Endothelial cell of umbilical vein (primary cell): ENCODE measurements around the gene TSKU. TPM values are rescaled to one million over a fixed set of nuclear protein-coding genes. Genes with fewer than 3 reads are reported as not detected.

Experiments
- BruUV-seq: library from RNA; stranded (reverse); fragments of 400-500 nt; replicated peaks from 2 replicates; lab custom pipeline; 2021; lab: Mats Ljungman, UMichigan
- CTCF ChIA-PET: fragments of 300-600, 350-600 bp; sonication (Branson Sonifier 250); formaldehyde crosslinking; loops from one replicate; lab custom pipeline; 2021; ENCODE audit warnings: antibody characterized with exemption, inconsistent platforms; lab: Charles Lee
- POLR2A ChIA-PET: fragments of 300-600, 350-600 bp; sonication (Branson Sonifier 250); formaldehyde crosslinking; loops from one replicate; lab custom pipeline; 2021; ENCODE audit warnings: antibody characterized with exemption, inconsistent platforms; lab: Charles Lee
- DNase-seq: peaks from one replicate; pipeline ENCODE4 v3.0.0-alpha.2; 2011; ENCODE audit warnings: low read depth, low spot score
- FAIRE-seq: peaks from 2 replicates; lab custom pipeline; 2011; peaks lifted over from hg19 to GRCh38; lab: Jason Lieb, UNC
- H2AFZ ChIP-seq: 2 replicates; pipeline ENCODE4 v1.6.0; 2012; ENCODE audit warnings: low read depth, low read length, control low read depth, inconsistent platforms
- H3K27ac ChIP-seq: 2 replicates; pipeline ENCODE4 v1.5.1; 2011; ENCODE audit warnings: low read depth, mild to moderate bottlenecking, control low read depth, low read length, moderate library complexity; ENCODE audit not compliant: insufficient read depth
- H3K27me3 ChIP-seq, 2 experiments: 2 replicates each; pipeline versions ENCODE4 v1.6.0 to v1.6.1; 2011; ENCODE audit warnings: low read length in 2 of 2, mixed read lengths in 1 of 2; ENCODE audit not compliant: control insufficient read depth in 2 of 2, insufficient read depth in 2 of 2
- H3K36me3 ChIP-seq, 2 experiments: 2 replicates in 1 of 2; 3 replicates in 1 of 2; pipeline ENCODE4 v1.5.1; 2011; ENCODE audit warnings: low read length in 2 of 2, mild to moderate bottlenecking in 1 of 2, moderate library complexity in 1 of 2; ENCODE audit not compliant: control insufficient read depth in 2 of 2, insufficient read depth in 2 of 2; ENCODE audit errors: extremely low read depth in 1 of 2
- H3K4me1 ChIP-seq: 3 replicates; pipeline ENCODE4 v1.5.1; 2011; ENCODE audit warnings: mild to moderate bottlenecking, low read length; ENCODE audit not compliant: control insufficient read depth, insufficient read depth; ENCODE audit errors: extremely low read depth
- H3K4me2 ChIP-seq: 2 replicates; pipeline ENCODE4 v1.6.1; 2011; ENCODE audit warnings: low read length, control low read depth, mixed read lengths; ENCODE audit not compliant: insufficient read depth
- H3K4me3 ChIP-seq, 3 experiments: fragments of 200-600 bp in 1 of 3; sonication (generic), shearing (Covaris generic) in 1 of 3; replicated peaks in 1 of 3; 2 replicates each; pipeline ENCODE4 v1.5.1; 2011 to 2016; ENCODE audit warnings: control low read depth in 3 of 3, low read length in 3 of 3, mild to moderate bottlenecking in 2 of 3, inconsistent platforms in 1 of 3, low read depth in 1 of 3, moderate library complexity in 1 of 3; ENCODE audit not compliant: insufficient read depth in 1 of 3
- H3K79me2 ChIP-seq: 2 replicates; pipeline ENCODE4 v1.6.0; 2012; ENCODE audit warnings: low read length, inconsistent platforms; ENCODE audit not compliant: control insufficient read depth, insufficient read depth
- H3K9ac ChIP-seq: replicated peaks from 2 replicates; pipeline ENCODE3; 2011; ENCODE audit warnings: low read length, control low read depth; ENCODE audit not compliant: insufficient read depth; ENCODE audit errors: extremely low read depth
- H3K9me1 ChIP-seq: replicated peaks from 3 replicates; pipeline ENCODE4 v1.6.0; 2011; ENCODE audit warnings: mild to moderate bottlenecking, low read length; ENCODE audit not compliant: control insufficient read depth, insufficient read depth; ENCODE audit errors: extremely low read depth
- H3K9me3 ChIP-seq: replicated peaks from 2 replicates; pipeline ENCODE4 v1.5.1; 2012; ENCODE audit warnings: low read length, inconsistent platforms; ENCODE audit not compliant: control insufficient read depth, insufficient read depth
- H4K20me1 ChIP-seq: replicated peaks from 2 replicates; pipeline ENCODE3; 2011; ENCODE audit warnings: mild to moderate bottlenecking, low read length; ENCODE audit not compliant: control insufficient read depth, insufficient read depth; ENCODE audit errors: extremely low read depth
- EZH2 ChIP-seq: IDR thresholded peaks from 2 replicates; pipeline ENCODE4 v1.6.1; 2012; ENCODE audit warnings: borderline replicate concordance, low read depth, mild to moderate bottlenecking, moderate library complexity, low read length, inconsistent platforms; ENCODE audit not compliant: severe bottlenecking
- FOS ChIP-seq: IDR thresholded peaks from 2 replicates; pipeline ENCODE4 v1.6.1; 2011; ENCODE audit warnings: mild to moderate bottlenecking, low read length, moderate library complexity, borderline replicate concordance; ENCODE audit not compliant: insufficient read depth
- GATA2 ChIP-seq: IDR thresholded peaks from 2 replicates; pipeline ENCODE4 v1.7.0; 2011; ENCODE audit warnings: low read depth, mild to moderate bottlenecking, moderate library complexity, mixed read lengths, low read length; ENCODE audit not compliant: insufficient read length, insufficient read depth
- JUN ChIP-seq: IDR thresholded peaks from 2 replicates; pipeline ENCODE4 v1.6.1; 2011; ENCODE audit warnings: borderline replicate concordance, low read depth; ENCODE audit not compliant: insufficient read length, insufficient read depth
- MYC ChIP-seq: IDR thresholded peaks from one replicate; pipeline ENCODE4 v1.6.1; 2011; ENCODE audit warnings: mild to moderate bottlenecking, low read depth, low read length
- POLR2A ChIP-seq: IDR thresholded peaks from 2 replicates; pipeline ENCODE4 v1.6.1; 2012; ENCODE audit warnings: low read depth, mild to moderate bottlenecking, control low read depth, low read length
- POLR2AphosphoS5 ChIP-seq: IDR thresholded peaks from 2 replicates; pipeline ENCODE4 v1.6.1; 2012; ENCODE audit warnings: low read depth, mild to moderate bottlenecking, control low read depth, low read length, moderate library complexity; ENCODE audit not compliant: insufficient read depth
- dilution Hi-C: fragments of 300-500 bp; cut with MboI; formaldehyde crosslinking; loops from one replicate; pipeline ENCODE4 v1.15.0; 2019; ENCODE audit warnings: low sequenced_read_pairs; ENCODE audit not compliant: extremely low pct_ligation_motif_present
- intact Hi-C: fragments of 100-400 bp; cut with micrococcal nuclease; formaldehyde crosslinking; loops from one replicate; pipeline ENCODE4 v1.10.0; 2022
- polyA plus RNA-seq, 4 experiments: library from polyadenylated mRNA; depleted of rRNA in 3 of 4; stranded (reverse) in 3 of 4; unstranded in 1 of 4; fragments of >200 nt; gene quantifications; 2 replicates each; pipeline versions ENCODE4 v1.2.1 to v1.2.3, GENCODE V29; 2011 to 2012; ENCODE audit warnings: missing spikeins in 1 of 4
- total RNA-seq: library from RNA; stranded (reverse); gene quantifications from 2 replicates; pipeline ENCODE4 v1.2.3, GENCODE V29; 2021
- TF ChIP-seq, protein P1 (sequence below), 2 donors: IDR thresholded peaks; 1 replicate in 1 of 2; 2 replicates in 1 of 2; pipeline ENCODE4 v1.5.1; 2011; ENCODE audit warnings: low read length in 2 of 2, mild to moderate bottlenecking in 2 of 2, moderate library complexity in 2 of 2, control low read depth in 1 of 2, inconsistent platforms in 1 of 2, low read depth in 1 of 2; ENCODE audit not compliant: insufficient read depth in 1 of 2; ENCODE audit errors: extremely low read depth in 1 of 2

TSKU gene
- total and polyA plus RNA-seq, 2 donors (not counting 3 experiments of a cell fraction or from before 2014, with no cell fraction given) = 16.2 to 21.2 TPM

DNA sequence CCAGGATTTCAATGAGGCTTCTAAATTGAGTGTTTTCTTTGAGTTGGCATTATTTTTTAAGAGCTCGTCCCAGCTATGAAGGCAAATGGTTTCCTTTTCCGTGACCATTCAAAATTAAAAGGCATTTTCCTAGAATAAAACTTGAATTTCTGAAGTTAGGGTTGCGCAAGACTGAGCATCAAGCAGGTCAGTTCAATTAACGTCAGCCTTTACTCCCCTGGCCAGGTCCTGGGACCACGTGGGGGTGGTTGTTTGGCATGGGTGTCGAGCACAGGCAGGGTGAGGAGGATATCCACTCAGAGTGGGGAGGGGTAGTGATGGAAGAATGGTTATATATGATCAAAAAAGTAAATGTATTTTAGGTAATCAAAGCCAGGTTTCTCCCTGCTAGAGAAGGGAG, 43.4 kb upstream of the TSKU start:
- no peak for TF ChIP-seq GATA2
- TF ChIP-seq, protein P1, sequence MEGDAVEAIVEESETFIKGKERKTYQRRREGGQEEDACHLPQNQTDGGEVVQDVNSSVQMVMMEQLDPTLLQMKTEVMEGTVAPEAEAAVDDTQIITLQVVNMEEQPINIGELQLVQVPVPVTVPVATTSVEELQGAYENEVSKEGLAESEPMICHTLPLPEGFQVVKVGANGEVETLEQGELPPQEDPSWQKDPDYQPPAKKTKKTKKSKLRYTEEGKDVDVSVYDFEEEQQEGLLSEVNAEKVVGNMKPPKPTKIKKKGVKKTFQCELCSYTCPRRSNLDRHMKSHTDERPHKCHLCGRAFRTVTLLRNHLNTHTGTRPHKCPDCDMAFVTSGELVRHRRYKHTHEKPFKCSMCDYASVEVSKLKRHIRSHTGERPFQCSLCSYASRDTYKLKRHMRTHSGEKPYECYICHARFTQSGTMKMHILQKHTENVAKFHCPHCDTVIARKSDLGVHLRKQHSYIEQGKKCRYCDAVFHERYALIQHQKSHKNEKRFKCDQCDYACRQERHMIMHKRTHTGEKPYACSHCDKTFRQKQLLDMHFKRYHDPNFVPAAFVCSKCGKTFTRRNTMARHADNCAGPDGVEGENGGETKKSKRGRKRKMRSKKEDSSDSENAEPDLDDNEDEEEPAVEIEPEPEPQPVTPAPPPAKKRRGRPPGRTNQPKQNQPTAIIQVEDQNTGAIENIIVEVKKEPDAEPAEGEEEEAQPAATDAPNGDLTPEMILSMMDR (IDR thresholded peaks at IDR 0.05; ENCODE audit: extremely low read depth in 1 of 2, insufficient read depth in 1 of 2, low read depth in 1 of 2, low read length in 2 of 2) = no peak
- no peak for TF ChIP-seq POLR2A
- no peak for TF ChIP-seq POLR2AphosphoS5
- TF ChIP-seq MYC = no peak
- TF ChIP-seq JUN = no peak
- TF ChIP-seq EZH2 = no peak
- no peak for TF ChIP-seq FOS
- no peaks in the 10 kb centered on the region for H3K36me3 ChIP-seq
- POLR2A ChIA-PET = no interaction called here

More for the DNA sequence above, 43.4 kb upstream of the TSKU start:
- H3K9me1 ChIP-seq = no peaks in the 10 kb centered on the region
- H3K9me3 ChIP-seq = no peaks in the 10 kb centered on the region
- no peak overlapping the region for H3K4me3 ChIP-seq
- FAIRE-seq (no peak), DNase-seq (no peak)
- no peak overlapping the region for H3K9ac ChIP-seq
- H3K4me1 ChIP-seq = peaks cover 5% of the 10 kb centered on the region
- no peak overlapping the region for H2AFZ ChIP-seq
- H4K20me1 ChIP-seq = no peaks in the 10 kb centered on the region
- H3K4me2 ChIP-seq = no peak overlapping the region
- CTCF ChIA-PET = interaction anchor here (0.5 kb wide), 1 partner anchor 159 kb away, joined by 3 read pairs; no protein-coding TSS in a partner anchor
- no peaks in the 10 kb centered on the region for H3K79me2 ChIP-seq
- H3K27me3 ChIP-seq = peaks cover 0 to 6% of the 10 kb centered on the region in 2 experiments
- intact Hi-C loops = no loop called here
- H3K27ac ChIP-seq = no peak overlapping the region
- BruUV-seq = no TSS peak
- dilution Hi-C loops = no loop called here
